GM18519 (cell line): ENCODE results near the gene WDFY4.

ENCODE experiments used
- ATAC-seq: cut with Tn5 transposase; IDR thresholded peaks from one replicate; pipeline ENCODE4 v1.9.1; 2021; ENCODE audit warnings: mild to moderate bottlenecking, moderate library complexity; ENCODE audit not compliant: unreplicated experiment, low FRiP score

The WDFY4 gene

DNA sequence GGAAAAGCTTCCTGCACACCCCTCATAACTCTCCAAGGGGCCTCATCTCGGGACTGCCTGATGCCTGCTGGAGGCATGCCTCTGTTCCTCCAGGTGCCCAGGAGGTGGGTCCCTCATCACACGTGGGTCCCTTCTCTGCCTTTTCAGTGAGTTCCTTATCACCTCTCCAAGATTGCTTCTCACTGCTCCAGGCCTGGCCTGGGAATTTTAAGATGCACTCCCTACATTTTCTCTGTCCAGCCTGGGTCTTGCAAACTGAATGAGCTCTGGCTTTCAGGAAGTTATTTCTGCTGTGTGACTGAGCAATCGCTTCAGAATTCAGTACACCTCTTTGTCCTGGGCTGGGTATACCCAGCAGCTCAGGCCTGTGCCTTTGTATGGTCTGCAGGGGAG, 211.1 kb downstream of the WDFY4 start:
- ATAC-seq = no peak

DNA sequence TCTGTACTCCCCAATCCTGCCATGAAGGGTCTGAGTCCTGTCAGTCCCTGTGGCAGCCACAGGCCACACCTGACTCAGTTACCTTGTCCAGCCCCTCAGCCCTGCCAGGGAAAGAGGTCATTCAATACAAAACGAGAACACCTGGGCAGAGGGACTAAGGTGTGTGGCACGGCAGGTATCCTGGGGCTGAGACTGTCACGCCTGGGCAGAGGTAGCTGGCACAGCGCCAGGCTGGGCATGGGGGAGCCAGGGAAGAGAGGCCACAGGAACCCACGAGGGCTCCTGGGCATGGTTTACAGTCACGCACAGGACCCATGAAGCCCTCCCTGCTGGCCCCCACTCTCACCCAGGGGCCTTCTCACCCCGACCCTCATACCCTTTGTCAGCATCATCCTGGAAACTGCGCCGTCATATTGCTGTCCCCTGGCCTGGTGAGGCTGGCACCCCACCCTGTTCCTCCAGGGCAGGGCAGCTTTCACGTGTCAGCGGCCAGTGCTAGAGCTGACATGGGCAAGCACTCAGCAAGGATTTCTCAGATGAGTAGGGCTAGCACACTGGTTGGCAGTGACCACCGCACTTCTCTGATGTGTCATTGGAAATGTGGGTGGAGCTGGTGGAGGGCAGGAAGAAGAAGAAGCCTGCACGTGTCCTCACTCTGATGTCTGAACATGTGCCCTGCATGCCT, 212.2 kb downstream of the WDFY4 start:
- ATAC-seq = no peak

- ATAC-seq = no peak
Observed at GRCh38 chr10:48897441-48897790, 212.7 kb downstream of the WDFY4 start.

DNA sequence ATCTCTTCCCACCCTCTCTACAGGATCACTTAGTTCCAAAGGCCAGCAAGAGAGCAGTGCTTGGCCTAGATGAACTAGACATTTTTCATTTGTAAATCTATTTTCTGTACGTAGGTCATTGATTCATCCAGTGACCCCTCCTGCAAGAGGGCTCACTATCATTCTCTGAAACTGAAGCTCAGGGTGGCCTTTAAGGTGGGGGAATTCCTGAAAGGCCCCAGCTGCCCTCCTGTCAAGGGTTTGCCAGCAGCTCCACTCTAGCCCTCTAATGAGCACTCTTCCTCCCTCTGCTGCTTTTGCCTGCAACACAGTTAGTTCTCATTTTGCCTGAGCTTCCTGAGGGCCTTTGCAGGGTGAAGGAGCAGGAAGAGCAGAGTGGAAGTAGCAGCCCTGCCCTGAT, 213.8 kb downstream of the WDFY4 start:
- no peak for ATAC-seq

DNA sequence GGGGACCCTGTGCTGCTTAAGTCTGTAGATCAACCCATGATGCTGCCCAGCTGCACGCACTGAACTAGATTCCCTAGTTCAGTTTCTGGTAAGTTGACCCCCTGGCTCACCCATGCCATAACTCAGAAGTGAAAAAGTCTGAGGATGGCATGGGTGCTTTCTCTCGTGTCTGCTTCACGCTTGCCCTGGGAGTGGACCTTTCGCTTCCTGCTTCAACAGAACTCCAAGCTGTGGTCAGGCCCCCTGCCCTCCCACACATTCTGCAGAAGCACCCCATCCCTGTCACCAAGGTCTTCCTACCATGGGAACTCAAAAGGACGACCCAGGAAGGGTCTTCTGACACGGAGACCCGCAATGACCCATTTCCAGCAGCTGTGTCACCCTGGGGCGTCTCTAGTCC, 215.1 kb downstream of the WDFY4 start:
- ATAC-seq = no peak

GRCh38 chr10:48900371-48900801, 215.7 kb downstream of the WDFY4 start:
- no peak for ATAC-seq

GRCh38 chr10:48901319-48901718, 216.6 kb downstream of the WDFY4 start:
- no peak for ATAC-seq

- ATAC-seq = no peak
Observed at GRCh38 chr10:48902096-48902495, 217.4 kb downstream of the WDFY4 start.

DNA sequence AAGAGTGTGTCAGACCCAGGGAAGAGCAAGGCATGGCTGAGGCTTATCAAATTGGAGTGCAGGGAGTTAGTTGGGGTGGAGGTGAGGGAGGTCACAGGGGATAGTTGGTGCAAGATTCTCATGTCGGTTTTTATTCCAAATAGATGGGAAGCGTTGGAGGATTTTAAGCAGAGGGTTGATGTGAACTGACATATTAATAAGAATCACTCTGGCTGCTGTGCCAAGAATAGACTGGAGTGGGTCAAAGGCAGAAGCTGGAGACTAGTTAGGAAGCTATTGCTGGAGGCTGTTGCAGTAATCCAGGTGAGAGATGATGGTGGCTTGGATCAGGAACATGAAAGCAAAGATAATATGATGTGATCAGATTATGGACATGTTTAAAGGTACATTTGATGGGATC, 218.5 kb downstream of the WDFY4 start:
- ATAC-seq = no peak

DNA sequence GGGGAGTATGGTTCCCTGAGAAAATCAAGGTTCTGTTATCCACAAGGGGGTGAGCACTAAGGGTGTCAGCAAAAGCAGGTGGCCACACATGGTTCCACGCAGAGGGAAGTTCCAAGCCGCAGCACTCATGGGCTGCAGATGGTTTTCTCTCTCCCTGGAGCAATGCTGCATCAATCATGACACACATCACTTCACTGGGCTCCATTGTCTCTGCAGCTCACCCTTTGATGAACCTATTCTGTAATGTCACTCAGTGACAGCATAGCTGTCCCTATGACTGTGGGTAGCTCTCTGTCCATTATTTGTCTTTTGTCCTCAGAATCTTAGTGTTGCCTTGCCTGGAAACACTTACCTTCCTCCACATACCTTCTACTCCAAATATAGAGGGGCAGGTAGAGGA, 220.2 kb downstream of the WDFY4 start:
- ATAC-seq = no peak

DNA sequence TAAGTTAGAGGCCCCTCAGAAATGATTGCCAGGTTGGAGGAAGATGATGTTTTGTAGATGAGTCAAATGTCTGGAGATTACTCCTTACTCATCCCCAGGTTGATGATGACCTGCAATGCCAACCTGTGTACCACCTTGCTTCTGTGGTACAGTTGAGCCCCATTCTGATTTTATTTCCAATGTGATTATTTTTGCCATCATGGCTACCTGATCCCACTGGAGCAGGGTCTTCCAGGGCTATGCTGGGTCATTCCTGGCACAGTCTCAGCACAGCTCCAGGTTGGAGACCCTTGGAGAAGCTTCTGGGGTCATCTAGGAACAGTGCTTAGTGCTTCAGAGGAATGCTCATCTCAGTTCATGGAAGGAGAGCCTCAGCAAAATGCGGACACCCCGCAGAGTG, 220.6 kb downstream of the WDFY4 start:
- no peak for ATAC-seq

GRCh38 chr10:48906841-48907240, 222.2 kb downstream of the WDFY4 start:
- ATAC-seq = no peak

- ATAC-seq = no peak
Observed at GRCh38 chr10:48907730-48908129, 223.1 kb downstream of the WDFY4 start.

DNA sequence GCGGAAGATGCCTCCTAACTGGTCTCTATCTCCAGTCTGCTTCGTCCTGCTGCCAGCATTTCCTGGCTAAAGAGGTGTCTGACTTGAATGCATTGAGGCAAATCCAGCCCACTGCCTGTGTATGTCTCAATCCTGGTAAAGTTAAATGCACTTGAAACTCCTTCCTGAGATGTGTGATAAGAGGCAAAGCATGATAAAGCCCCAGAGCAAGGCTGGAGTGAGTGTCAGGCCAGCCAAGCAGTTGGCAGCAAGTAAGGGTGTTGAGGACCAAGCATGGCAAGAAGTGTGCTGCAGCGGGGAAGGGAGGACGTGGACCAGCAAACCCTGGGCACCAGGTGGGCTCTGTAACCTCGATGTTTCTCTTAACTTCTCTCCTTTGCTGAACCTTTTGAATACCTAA, 225.9 kb downstream of the WDFY4 start:
- no peak for ATAC-seq

DNA sequence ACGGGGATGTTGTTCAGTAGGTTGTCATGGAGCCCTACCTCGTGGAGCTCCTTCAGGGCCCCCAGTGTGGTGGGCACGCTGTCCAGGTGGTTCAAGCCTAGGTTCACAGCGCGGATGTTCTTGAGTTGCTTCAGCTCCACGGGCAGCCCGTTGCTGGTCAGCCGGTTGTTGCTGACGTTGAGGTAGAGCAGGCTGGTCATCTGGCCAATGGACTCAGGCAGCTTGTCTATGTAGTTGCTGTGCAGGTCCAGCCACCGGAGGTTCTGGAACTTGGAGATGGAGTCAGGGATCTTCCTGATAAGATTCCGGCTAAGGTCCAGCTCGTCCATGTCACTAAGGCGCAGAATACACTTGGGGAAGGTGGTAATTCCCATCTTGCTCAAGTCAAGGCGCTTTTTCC, 229.0 kb downstream of the WDFY4 start:
- ATAC-seq = no peak

- no peak for ATAC-seq
Observed at GRCh38 chr10:48923748-48924147, 239.1 kb downstream of the WDFY4 start.

GRCh38 chr10:48924988-48925387, 240.3 kb downstream of the WDFY4 start:
- ATAC-seq = no peak

DNA sequence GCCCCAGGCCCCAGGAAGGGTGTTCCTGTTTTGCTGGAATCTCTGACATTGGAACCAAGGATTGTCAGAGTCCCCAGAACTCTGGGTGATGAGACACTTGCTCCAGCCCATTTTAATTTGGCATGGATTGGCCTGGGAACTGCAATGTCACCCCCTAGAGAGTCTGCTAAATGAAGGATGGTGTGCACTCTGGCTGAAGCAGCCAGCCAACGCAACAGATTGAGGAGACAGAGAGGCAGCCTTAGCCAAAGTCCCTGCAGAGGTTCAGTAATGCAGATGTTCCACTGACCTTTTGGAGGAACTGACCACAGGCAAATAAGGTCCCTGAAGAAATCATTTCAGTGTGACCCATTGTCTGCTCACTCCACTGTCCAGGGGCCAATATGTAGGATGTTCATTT, 241.6 kb downstream of the WDFY4 start:
- ATAC-seq = no peak

- no peak for ATAC-seq
Observed at GRCh38 chr10:48926764-48927540, 242.3 kb downstream of the WDFY4 start.

DNA sequence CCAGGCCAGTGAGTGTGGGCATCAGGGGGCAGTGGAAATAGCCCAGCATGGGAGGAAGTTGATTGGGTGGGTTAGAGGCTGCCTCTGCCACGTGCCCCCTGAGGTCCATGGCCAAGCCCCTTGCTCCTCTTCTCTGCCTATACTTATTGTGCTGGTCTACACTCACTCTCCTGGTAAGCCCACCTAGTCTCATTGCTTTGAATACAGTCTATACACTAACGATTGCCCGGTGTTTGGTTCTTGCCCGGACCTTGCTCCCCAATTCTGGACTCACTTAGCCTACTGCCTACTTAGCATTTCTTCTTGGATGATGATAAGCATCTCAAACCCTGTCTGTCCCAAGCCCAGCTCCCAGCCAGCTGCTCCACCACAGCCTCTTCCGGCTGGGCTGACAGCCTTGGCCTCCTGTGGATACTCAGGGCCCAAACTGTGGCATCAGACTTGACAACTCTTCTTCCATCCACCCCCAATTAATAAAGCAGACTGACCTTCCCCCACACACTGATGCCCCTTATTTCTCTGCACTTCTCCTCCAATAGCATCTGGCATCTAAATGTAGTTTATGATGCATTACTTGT, 244.8 kb downstream of the WDFY4 start:
- no peak for ATAC-seq

DNA sequence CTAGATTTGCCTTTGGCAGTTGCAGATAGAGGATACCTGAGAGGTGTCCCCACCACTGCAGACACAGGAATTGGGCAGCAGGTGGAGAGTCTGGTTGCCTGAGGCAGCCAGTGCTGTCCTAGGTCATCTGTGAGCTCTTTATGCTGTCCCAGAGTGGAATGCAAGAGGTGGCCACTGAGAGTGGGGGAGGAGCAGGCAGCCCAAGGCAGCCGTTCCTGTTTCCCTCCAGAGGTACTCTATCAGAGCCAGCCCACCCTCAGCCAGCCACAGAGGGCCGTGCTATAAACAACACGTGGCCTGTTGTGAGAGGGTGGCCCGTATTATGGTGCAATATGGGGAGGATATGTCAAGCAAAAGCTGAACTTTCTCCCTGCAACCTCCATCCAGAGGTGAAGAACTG, 246.5 kb downstream of the WDFY4 start:
- no peak for ATAC-seq
